Neural progenitor cell (in vitro differentiated cells): ENCODE data around the gene ADSS1.

ENCODE experiments used
- CTCF ChIP-seq: fragments of 200-600 bp; sonication (generic); IDR thresholded peaks from 2 replicates; pipeline ENCODE4 v1.5.1; 2017; ENCODE audit warnings: antibody characterized with exemption, mild to moderate bottlenecking
- EZH2phosphoT487 ChIP-seq: fragments of 200-600 bp; sonication (generic); IDR thresholded peaks from 2 replicates; pipeline ENCODE4 v1.6.1; 2017; ENCODE audit warnings: antibody characterized with exemption

- TF ChIP-seq CTCF (no peak), EZH2phosphoT487 (no peak)
These were observed 60.2 kb downstream of the ADSS1 start for GRCh38 chr14:104784218-104784568.
